ENCODE results near the gene ERN1.
A peak's percentile ranks its signal among the peaks of the same experiment; 100 is the strongest.

ERN1 gene

DNA sequence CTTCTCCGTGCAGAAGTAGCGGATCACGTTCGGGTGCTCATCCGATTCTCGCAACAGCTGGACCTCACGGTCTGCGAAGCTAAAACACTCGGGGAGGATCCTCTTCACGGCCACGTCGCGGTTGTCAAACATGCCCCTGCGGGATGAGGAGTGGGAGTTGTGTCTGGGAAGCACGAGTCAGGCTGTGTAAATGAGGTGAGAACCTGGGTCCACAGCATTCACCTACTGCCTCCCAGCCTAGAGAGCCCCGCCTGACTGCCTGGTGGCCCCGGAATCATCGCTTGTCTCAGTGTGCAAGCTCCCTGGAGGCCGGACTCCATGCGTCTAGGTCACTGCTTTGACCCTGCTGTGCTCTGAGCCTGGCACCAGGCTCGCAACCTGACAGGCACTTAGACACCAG, 75.6 kb downstream of the ERN1 start:
- intact Hi-C loops (cut with DNase I): no loop called here
- no peak for DNase-seq

GRCh38 chr17:64053101-64053500, 76.8 kb downstream of the ERN1 start:
- no peak for DNase-seq
- intact Hi-C loops (cut with DNase I): no loop called here

- intact Hi-C loops (cut with DNase I): no loop called here
- DNase-seq: no peak
These were observed 78.8 kb downstream of the ERN1 start for GRCh38 chr17:64051153-64051552.

DNA sequence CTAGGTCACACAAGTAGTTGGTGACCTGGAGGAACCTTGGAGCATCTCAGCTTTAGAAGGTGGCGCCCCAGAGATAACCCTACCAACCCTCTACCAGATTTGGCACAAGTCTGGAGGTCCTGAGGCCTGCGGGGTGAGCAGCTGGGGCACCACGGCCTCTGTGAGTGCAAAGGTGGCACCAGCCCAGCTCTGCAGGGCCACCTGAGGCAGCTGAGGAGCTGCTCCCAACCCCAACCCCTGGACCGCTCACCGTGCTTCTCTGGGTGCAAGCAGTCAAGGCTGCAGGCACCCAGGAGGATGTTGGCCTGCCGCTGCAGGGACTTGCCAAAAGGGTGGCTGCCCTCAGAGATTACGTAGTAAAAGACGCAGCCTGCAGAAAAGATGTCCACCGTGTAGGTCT, 81.1 kb downstream of the ERN1 start:
- no peak for DNase-seq
- intact Hi-C loops (cut with DNase I): no loop called here

DNA sequence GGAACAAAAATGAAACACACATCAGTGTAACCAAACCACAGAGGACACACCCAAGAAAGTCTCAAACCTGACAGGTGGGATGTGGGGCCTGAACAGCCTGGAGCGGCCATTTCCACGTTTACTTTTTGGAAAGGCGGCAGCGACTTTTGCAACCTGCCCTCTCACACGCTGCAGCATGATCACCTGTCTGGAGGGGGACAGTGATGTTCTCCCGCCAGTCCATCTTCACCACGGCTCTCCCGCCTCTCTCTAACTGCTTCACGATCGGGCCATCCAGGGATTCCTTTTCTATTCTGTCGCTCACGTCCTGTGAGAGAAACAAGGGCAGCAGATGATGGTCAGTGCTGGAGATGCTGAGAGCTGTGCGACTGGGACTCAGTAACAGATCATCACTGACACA, 84.8 kb downstream of the ERN1 start:
- no peak for DNase-seq
- intact Hi-C loops (cut with DNase I): no loop called here

- no peak for DNase-seq
- intact Hi-C loops (cut with DNase I): no loop called here
These were observed 87.1 kb downstream of the ERN1 start for GRCh38 chr17:64042700-64043485.

DNA sequence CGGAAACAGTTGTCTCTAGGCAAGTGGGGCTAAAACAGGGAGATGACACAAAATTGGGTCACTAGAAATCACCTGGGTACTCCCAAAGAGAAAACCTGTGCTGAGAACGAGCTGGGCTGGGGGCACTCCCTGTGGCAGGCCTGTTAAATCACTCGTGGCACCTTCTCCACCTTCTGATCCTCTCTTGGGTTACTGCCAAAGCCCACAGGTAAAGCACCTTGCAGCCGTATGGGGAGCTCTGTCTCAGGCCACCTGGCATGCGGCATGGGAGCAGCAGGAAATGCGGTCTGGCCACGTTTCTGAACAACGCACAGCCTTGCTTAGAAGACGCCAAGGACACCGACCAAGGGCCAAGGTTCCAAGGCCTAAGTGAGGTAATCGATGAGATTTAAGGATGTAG, 88.0 kb downstream of the ERN1 start:
- intact Hi-C loops (cut with DNase I): no loop called here
- DNase-seq: no peak

DNA sequence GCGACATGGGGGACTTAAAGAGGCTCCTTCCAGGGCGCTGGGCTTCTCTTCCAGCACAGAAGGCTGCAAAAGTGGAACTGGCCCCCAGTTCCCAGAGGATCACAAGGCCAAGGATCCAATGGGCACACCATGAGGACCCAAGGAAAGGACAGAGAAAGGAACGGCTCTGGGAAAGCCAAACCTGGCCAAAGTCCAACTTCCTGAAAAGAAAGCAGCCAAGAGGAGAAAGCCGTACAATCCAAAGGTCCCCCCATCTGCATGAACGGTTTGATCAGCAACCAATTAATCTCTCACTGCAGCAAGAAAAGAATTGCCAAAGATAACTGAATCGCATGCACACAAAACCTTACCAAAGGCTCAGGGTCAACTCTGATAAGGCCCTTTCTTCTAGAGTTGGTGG, 89.7 kb downstream of the ERN1 start:
- DNase-seq: no peak
- intact Hi-C loops (cut with DNase I): no loop called here

DNA sequence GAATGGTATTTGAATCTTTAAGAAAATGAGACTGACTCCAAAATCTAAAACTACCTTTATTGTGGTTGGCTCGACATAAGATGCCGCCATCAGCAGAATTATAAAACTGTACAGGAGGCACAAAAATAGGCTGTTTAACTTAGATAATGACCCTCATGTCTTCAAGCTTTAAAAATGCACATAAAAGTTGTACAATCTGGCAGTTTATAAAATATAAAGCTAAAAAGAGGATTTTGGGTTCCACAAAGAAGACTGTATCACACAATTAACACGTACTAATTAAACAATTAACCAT, 90.9 kb downstream of the ERN1 start:
- DNase-seq: no peak
- intact Hi-C loops (cut with DNase I): no loop called here

DNA sequence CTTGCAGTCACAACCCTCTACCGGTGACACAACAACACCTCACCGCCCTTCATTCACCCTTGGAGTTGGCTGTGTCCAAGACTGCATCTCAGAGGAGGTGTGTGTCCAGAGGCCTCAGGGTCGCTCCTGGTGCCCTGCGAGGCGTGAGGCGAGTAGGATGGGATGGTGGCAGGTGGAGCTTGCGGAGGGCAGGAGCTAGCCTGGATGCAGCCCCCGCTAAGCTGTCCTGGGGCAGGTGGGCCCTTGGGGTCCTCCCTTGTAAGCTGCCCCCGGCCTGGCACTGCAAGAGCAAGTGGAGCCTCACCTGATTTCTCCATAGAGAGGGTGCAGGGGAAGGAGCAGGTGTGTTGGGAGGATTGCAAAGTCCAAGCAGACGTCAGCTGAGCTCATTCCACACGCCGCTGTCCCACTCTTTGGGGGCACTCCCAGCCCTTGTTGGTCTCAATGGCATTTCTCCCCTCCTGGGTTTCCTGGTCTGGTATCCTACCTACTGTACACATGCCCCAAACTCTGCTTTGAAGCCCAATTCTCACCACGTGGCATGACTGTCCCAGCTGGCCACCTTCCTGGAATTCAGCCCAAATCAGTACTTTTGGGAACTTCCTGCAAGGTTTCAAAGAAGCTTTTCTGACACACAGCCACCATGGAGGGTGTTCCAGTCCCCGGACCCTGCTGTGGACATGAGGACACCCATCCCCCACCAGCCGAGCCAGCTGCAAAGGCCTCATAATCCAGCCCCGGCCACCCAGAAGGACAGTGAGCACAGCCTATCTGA, 91.4 kb downstream of the ERN1 start:
- no peak for DNase-seq

GRCh38 chr17:64037802-64038201, 92.1 kb downstream of the ERN1 start:
- intact Hi-C loops (cut with DNase I): no loop called here
- no peak for DNase-seq

More for the DNA sequence above, 91.4 kb downstream of the ERN1 start:
- intact Hi-C loops (cut with DNase I): no loop called here

GRCh38 chr17:64037180-64037579, 92.8 kb downstream of the ERN1 start:
- DNase-seq: peak in 1 of 42 donors; percentile 6
- intact Hi-C loops (cut with DNase I): no loop called here

GRCh38 chr17:64036198-64036922, 93.6 kb downstream of the ERN1 start:
- peak in 1 of 42 donors; percentile 2 for DNase-seq
- intact Hi-C loops (cut with DNase I): no loop called here

- DNase-seq: peak in 1 of 42 donors; percentile 3
- intact Hi-C loops (cut with DNase I): no loop called here
These were observed 97.9 kb downstream of the ERN1 start for GRCh38 chr17:64032081-64032480.

DNA sequence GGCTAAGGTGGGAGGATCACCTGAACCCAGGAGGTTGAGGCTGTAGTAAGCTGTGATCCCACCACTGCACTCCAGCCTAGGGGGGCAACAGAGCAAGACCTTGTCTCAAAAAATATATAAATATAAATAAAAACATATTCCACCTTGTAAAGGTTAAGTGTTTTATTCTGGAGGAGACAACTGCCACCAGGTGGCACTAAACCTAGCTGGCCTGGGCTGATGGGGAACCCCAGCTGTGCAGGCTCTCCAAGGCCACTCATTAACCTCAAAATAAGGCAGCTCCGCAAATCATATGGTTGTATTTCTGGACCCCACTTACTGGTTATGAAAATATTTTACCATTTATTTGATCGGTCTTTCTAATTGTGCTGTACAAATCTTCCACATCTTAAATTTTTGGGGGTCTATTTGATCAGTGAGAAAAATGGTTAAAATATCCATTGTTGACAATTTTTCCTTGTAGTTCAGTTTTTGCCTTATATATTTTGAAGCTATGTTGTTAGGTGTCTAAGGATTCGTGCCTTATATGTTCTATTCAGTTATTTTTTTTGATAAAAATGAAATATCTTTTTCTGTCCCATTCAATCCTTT, 101.0 kb downstream of the ERN1 start:
- intact Hi-C loops (cut with DNase I): loop anchor here (5.0 kb wide), 1 partner anchor 103 kb away; the partner anchor contains the start of gene ERN1
- DNase-seq: peak; percentile 34 to 88 (median 68)

DNA sequence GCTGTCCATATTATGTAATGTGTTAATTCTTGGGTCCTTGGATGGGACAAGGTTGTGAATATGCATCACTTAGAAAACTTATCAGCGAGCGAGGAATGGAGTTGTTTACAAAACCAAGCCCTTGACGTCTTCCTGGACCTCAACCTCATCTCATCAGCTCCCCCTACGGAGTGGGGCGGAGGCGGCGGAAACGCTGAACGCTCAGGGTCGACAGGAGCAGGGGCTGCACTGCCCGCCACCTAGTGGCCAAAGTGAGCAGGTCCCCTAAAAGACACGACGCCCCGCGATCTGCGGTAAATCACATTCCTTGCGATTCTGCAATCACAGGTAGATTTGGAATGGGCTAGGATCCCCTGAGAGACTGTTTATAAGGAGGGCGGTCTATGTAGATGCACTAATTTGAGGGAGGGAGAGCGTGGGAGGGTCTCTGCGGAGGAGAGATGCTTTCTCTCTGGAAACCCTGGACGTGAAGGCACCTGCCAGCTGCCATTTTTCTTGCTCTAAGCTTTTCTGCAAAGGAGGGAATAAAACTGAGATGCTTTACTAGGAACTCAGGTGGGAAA, 104.1 kb downstream of the ERN1 start:
- DNase-seq: peak; percentile 26 to 80 (median 52)
- intact Hi-C loops (cut with DNase I): loop anchor here (5.0 kb wide), 1 partner anchor 106 kb away; the partner anchor contains the start of gene ERN1

DNA sequence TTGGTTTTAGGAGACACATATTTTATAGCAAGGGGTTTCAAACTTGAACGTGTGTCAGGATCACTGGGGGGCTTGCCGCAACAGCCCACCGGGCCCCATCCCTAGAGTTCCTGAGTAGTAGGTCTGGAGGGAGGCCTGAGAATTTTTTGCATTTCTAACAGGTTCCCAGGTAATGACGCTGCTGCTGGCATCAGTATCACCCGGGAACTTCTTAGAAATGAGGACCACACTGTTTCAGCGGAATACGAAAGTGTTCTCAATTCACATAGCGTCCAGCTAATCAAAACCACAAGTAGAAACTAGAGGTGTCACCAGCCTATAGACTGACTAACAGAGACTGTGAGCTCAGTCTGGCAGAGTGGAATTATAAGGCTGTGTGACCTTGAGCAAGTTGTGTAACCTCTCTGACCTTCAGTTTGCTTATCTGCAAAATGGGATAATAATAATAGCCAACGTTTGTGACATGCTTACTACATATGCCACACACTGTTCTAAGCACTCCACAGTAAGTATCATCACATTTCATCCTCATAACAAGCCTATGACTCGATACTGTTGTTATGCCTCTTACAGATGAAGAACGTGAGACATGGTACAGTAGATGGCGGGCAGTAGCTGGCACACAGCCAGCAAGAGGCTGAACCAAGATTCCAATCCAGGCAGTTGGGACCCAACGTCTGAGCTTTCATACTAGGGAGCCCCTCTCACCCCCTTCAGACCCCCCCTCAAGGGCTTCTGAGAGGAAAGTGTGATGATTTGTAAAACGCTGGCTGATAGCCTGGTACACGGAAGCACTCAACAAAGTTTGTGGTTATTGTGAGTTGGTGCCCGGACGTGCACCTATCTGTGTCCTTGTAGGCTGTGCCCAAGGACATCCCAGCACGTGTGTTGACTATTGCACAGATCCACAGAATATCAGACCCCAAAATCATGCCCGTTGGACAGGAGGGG, 104.9 kb downstream of the ERN1 start:
- intact Hi-C loops (cut with DNase I): loop anchor here (5.0 kb wide), 1 partner anchor 107 kb away; the partner anchor contains the start of gene ERN1

GRCh38 chr17:64024215-64024654, 105.7 kb downstream of the ERN1 start:
- intact Hi-C loops (cut with DNase I): no loop called here
- DNase-seq: peak in 1 of 42 donors; percentile 1

More for the DNA sequence above, 104.9 kb downstream of the ERN1 start:
- peak in 2 of 42 donors; percentile 3 to 6 for DNase-seq
